NCI-H2196 treated with DMSO at 0.1 percent for 48 hours (cell line): ENCODE results near the gene BBS9.
"Not testable (repeated sequence)": the region's sequence is repeated elsewhere in the genome, so short reads cannot be mapped to it uniquely, and the experiment has no call there.

Source experiments
- DNase-seq: peaks from one replicate; lab custom pipeline; 2025; ENCODE audit not compliant: unreplicated experiment; lab: John Stamatoyannopoulos, UW

BBS9 gene

DNA sequence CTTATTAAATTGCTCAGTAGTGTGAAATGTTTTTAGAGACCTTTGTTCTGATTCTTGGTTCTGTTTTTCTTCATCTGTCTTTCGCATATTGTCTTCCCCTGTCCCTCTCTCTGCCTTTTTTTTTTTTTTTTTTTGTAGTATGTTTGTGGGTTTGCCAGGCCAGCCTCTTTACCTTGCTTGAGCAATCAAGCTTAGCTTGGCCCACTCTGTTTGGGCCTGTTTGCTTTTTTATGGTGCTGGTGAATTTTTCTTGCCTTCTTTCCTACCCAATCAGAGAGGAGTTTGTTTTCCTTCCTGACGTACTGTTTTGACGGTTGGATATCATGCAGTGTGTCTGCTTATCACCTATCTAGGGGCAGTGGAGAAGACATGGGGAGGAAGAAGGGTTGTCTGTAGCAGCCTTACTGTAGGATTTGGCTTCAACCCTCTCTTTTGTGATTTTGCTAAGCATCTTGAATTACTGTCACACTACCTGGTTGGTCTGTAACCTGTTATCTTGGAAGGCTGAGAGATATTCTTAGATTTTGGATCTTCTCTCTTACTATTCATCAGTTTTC, 64.0 kb downstream of the BBS9 start:
- DNase-seq, result no peak

DNA sequence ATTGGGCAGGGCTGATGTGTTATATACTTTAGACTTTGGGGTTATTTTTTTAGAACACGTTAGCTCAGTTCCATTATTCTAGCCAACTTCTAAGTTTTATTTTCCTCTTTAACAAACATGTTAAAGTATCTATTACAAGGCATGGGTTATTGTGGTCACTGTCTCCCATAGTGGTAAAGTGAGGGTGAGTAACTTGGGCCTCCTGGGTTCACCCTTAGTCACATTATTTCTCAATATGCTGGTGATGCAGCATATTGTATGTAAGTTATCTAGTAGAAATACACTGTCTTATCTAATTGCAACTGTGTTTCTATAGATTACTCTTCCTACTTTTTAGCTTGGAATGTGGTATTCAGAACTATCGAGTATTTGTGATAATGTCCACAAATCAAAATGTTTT, 65.9 kb downstream of the BBS9 start:
- no peak for DNase-seq

DNA sequence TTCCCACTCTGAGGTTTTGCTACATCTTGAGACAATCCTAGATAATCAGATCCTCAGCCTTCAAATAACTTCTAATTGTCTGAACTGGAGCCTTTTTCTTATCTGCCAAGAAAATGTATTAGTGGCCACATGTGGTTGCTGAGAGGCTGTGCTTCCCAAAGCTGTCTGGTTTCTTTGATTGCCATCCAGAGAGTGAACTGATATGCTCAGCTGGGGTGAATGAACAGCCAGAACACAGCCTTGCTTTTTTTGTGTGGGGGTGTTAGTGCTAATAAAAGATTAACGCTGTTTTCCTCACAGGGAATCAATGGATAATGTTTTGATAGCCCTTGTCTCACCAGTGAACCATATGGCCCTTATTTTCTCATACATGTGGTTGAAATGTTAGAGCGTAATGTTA, 66.9 kb downstream of the BBS9 start:
- DNase-seq, result no peak

DNA sequence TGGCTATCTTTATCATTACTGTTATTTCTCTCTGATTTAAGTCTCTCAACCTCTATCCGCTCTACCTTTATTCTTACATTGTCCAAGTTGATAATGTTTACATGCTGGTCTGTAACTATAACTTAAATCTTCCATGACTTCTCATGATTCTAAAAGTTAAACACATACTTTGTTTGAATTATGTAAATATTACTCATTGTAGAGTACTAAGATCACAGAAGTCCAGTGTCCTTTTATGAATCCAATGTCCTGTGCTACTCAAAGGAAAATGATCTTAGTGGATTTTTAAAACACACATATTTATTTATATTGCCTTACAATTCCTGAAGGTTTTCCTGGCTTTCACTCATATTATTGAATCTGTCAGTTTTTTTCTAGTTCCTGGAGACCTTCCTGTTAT, 70.9 kb downstream of the BBS9 start:
- DNase-seq, result no peak

DNA sequence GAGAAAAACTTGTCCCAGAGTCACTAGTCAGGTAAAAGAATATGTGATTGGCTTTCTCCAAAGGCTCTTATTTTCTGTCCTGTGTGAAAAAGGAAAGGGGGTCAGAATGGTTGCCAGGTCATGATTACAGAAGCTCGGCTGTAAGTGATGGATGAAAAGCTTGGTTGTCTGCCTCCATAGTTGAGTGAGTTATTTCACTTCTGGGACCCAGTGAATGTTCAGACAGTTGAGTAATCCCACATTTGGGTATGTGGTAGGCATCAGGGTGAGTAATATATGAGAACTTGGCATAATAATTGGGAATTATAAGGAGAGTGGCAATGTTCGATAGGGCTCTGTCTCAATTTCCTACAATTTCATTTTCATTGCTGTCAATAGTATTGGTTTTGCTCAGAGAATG, 72.5 kb downstream of the BBS9 start:
- DNase-seq, result no peak

DNA sequence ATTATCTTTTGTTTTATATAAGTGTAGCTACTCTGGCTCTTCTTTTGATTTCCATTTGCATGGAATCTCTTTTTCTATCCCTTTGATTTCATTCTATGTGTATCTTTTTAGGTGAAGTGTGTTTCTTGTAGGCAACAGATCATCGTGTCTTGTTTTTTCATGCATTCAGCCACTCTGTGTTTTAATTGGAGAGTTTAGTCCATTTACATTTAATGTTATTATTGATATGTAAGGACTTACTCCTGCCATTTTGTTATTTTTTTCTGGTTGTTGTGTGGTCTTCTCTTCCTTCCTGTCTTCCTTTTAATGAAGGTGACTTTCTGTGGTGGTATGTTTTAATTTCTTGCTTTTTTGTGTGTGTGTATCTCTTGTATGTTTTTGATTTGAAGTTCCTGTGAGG, 81.6 kb downstream of the BBS9 start:
- DNase-seq, result no peak

DNA sequence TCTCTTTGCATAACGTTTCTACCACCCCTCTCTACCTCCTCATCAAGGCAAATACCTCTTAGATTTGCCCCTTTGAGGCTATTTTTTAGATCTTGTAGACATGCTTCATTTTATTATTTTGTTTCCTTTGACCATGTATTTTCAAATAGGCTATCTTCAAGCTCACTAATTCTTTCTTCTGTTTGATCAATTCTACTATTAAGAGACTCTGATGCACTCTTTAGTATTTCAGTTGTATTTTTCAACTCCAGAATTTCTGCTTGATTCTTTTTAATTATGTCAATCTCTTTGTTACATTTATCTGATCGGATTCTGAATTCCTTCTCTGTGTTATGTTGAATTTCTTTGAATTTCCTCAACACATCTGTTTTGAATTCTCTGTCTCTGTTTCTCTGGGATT, 82.8 kb downstream of the BBS9 start:
- no peak for DNase-seq

DNA sequence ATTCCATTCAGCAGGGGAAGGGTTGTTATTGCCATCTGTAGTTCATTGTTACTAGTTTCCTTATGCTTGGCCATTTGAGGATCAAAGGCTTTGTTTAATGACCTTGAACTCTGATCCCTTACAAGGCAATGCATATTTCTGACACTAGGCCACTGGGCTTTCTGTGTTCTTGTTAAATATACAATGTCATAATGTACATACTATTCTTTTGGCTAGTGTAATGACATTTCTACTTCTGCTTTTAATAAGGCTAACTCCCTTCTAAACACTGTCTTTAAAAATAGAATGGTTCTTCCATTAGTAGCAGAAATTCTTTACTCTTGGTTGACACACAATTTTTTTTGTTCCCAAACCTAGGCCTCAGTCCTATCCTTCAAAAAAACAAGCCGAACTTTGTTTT, 86.6 kb downstream of the BBS9 start:
- DNase-seq, result no peak

DNA sequence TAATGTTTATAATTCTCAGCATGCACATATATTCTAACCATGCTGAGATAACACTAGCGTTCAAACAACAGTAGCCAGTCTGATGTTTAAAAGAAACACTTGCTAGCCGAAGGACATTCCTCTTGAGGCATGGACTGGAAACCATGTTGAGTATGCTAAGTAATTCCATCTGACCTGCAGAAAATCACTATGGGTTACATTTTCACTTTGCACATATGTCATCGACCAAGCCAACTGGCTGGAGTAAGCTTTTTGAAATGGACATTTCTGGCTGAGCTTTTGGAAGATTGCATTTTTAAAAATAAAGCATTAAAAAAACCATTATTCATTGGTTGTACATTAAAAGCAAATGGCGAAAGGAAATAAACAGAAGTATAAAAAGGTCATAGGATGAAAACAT, 88.2 kb downstream of the BBS9 start:
- DNase-seq, result no peak

DNA sequence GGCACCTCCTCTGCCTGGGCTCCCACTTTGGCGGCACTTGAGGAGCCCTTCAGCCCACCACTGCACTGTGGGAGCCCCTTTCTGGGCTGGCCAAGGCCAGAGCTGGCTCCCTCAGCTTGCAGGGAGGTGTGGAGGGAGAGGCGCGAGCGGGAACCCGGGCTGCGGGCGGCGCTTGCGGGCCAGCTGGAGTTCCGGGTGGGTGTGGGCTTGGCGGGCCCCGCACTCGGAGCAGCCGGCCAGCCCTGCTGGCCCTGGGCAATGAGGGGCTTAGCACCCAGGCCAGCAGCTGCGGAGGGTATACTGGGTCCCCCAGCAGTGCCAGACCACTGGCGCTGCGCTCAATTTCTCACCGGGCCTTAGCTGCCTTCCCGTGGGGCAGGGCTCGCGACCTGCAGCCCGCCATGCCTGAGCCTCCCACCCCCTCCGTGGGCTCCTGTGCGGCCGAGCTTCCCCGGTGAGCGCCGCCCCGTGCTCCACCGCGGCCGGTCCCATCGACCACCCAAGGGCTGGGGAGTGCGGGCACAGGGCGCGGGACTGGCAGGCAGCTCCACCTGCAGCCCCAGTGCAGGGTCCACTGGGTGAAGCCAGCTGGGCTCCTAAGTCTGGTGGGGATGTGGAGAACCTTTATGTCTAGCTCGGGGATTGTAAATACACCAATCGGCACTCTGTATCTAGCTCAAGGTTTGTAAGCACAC, 89.6 kb downstream of the BBS9 start:
- not testable (repeated sequence) for DNase-seq

DNA sequence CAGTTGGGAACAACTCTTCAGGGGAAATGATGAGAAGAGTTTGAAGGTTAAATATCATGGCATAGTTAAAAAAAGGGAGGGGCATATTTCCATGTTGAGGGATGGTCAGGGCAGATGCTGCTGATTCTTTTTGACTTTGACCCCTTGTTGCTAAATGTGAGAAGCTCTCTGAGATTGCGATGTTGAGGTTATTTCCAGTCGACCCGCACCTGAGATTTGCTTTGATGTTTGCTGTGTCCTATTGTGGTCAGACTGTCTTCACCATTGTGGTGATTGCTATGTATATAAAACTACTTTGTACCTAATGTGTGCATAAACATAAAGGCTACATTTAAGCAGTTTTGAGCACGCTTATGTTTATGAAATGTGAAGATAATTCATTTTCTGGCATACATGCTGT, 90.9 kb downstream of the BBS9 start:
- no peak for DNase-seq

DNA sequence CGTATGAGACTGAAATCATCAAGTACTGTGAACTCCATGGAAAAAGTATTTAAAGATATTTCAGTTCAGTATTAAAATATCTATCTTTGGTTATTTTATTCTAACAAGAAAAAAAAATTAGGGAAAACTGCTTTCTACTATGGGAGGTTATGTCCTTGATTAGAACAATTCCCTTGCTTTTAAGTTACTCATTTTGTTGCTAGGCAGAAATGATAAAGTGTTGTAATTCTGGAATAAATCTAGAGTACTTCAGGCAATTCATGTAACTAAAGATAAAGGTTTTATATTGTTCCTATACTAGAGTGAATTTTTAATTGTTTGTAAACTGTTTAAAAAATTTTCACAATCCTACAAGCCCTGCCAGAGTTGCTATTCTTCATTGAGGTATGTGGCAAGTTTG, 92.0 kb downstream of the BBS9 start:
- no peak for DNase-seq

DNA sequence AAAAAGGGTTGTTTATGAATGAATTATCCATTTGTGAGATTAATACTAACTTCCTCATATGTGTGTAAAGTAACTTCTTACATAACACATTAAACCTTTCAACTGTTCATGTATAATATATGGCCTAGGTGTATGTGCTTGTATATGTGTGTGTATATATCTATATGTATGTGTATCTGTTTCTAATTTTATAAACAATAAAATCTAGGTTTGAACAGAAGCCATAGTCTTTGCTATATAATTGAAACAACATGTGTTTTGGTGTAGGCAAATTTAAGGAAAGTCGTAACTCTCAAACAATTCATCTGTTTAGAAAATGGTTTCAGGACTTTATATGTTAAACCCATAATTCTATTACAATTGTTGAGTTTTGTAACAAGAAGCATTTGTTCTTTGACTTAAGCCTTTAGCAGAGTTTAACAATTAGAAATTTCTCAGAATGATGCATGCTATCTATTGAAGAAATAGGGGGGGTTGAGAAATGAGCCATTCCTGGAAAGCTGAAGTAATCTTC, 103.3 kb downstream of the BBS9 start:
- no peak for DNase-seq

DNA sequence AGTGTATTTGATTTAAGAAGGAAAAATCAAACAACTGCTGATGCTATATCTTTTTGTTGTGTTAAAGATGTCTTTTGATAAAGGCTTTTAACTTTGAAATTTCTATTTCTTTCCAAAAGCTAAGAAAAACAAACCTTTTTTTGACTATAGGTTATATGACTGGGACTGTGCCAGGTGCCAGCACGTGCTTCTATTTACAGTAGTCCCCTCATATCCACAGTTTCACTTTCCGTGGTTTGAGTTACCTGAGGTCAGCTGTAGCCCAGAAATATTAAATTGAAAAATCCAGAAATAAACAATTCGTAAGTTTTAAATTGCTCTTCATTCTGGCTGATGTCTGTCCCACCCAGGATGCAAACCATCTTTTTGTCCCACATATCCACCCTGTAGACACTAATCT, 104.3 kb downstream of the BBS9 start:
- DNase-seq, result no peak

DNA sequence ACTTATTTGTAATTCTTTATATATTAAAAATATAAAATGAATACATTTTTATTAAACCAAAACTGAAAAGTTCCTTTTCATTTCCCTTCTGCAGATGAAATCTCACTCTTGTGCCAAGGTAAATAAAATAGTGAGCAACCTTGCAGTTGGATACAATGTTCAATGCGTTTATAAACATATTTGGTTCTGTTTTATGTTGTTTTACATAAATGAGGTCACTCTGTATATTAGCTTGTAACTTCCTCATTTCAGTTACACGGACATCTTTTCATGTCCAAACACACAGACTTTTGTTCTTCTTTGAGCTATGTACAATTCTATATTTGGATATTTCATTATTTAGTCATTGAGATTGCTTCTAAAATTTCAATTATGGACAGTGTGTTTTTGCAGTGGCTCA, 107.7 kb downstream of the BBS9 start:
- DNase-seq, result no peak

DNA sequence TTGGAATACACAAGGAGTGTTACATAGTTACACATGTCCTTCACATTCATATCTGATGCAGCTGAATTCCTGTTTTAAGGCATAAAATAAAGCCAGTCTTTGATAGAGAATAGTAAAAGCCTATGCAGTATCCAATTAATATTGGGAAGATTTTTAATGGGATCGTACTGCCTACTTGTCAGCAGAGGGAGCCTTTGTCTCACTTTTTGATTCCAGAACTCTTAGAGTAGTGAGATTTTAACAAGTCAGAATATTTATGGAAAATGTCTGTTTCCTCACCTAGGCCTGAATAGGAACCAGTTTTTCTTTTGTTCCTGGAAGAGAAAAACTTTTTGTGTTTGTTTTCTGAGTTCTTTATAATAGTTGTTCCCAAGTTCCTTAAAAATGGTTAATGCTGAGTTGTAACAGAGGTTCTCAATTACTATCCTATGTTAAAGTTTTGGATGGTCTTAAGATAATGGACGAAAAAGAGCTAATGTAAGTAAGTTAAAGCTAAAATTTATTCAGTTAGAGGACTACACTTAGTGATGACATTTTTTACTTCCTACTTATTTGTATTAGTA, 114.0 kb downstream of the BBS9 start:
- peak; percentile 20 for DNase-seq

DNA sequence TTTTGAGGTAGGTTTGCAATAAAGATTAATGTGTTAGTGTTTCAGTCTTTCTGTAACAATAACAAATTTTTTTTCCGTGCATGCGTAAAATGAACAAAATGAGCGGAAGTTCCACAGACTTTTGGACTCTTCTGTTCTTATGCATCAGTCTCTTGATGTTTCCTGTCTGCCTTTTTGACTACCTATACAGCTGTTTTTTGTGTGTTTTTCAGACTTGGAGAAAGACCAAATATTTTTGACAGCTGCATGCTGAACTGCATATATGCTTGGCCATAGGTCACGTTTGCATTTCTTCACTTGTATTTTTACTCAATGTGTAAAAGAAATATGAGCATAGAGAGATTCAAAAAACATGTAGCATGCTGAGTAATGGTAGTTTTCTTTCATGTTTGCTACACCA, 119.3 kb downstream of the BBS9 start:
- no peak for DNase-seq

DNA sequence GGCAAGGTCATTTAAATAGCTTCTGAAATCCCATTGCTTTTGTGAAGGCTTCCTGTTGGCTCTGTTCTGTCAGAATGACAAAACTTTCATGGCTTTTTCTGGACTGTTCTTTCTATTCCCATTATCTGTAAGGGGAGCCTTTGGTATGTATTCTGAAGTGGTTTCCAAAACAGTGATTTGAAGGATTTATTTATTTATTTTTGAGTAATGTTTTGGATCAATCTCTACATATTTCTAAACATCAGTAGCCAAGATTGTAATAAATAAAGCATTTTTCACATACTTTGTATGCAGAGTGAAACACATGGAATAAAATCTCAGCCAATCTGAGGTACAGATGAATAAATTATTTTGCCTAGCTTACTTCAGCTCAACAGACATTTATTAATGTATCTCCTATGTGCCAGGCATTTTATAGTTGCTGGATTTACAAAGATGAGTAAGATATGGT, 121.1 kb downstream of the BBS9 start:
- no peak for DNase-seq

DNA sequence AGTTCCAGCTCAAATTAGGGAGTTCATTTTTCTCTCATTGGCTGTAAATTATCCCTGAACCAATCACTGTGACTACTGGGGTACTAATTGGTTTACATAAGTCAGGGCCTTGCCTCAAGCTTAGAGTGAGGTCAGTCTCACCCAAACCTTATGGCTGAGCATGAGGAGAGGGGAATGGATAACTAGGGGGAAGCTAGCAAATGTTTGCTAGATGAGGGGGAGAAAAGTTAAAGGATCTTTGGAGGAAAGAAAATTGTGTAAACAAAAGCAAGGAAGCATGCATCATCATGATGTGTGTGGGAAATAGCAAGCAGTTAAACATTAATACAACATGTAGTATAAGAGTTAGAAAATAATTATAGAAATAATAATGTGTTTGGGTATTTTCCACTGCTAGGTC, 121.9 kb downstream of the BBS9 start:
- DNase-seq, result no peak

DNA sequence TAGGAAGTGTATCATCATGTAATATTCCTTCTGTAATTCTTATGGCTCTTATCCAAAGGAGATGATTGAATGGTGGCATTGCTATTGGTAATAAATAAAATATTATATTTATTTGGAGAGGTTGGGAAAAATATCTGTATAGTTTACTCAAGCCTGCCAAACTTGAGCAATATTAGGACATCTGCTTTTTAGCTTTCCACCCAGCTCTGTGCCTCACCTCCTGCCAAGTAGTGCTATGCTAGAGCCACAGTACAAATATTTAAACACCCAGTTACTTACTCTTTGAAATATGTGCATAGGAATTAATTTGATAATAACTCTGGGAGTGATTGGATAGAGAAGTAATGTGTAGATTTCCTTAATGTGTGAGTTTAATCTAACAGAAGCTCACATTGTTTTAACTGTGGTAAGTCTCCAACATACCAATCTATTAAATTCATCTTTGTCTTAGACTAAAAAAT, 129.2 kb downstream of the BBS9 start:
- DNase-seq, result no peak

DNA sequence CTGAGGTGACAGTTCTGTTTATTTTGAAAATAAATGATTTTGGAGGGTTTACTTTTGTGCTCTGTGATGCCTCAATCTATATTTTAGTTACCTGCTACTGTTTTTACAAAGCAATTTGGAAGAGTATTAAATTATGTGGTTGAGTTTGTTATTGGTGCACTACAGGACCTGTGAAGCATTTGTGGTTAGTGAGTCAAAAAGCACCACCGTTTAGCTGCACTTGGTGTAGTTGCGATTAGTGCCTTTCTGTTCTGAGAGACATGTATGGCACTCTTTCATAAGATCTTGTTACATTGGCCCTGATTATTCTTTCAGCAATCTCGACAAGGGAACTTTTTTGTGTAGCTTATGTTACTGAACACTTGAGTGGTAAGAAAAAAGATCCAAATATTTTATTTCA, 132.2 kb downstream of the BBS9 start:
- DNase-seq, result no peak

DNA sequence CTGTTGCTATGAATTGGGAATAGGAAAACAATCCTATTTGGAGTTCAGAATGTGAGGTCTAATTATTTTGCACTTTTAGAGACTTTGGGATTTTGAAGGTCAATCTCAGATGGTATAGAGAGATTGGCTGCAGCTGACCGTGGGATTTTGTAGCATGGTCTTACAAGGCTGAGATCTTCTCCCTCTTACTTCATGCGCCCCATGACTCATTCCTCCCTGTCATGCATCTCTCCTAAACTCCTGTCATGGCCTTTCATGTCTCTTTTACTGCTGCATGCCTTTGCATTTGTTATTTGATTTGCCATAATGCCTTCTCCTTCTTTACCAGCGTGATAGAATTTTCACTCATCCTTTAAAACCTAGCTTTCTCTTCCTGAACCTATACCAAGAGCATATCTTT, 133.1 kb downstream of the BBS9 start:
- no peak for DNase-seq
